Muscle layer of colon (tissue), 2 donors: Measurements from ENCODE around the gene APPBP2.
"Not testable (repeated sequence)": the region's sequence is repeated elsewhere in the genome, so short reads cannot be mapped to it uniquely, and the experiment has no call there.

Source experiments
- H3K27ac ChIP-seq: one replicate; pipeline ENCODE4 v1.7.0; 2013; ENCODE audit warnings: low read depth, mild to moderate bottlenecking, low read length, moderate library complexity
- H3K27me3 ChIP-seq, 2 donors: one replicate each; pipeline ENCODE4 v1.7.0; 2013; ENCODE audit warnings: low read length in 2 of 2, mild to moderate bottlenecking in 2 of 2; ENCODE audit not compliant: insufficient read depth in 2 of 2, control insufficient read depth in 1 of 2
- H3K36me3 ChIP-seq: one replicate; pipeline ENCODE4 v1.7.0; 2013; ENCODE audit warnings: mild to moderate bottlenecking, low read length; ENCODE audit not compliant: insufficient read depth
- H3K4me1 ChIP-seq: one replicate; pipeline ENCODE4 v1.7.0; 2013; ENCODE audit warnings: mild to moderate bottlenecking, low read length; ENCODE audit not compliant: insufficient read depth
- H3K4me3 ChIP-seq, 2 donors: one replicate each; pipeline ENCODE4 v1.7.0; 2013; ENCODE audit warnings: low read length in 2 of 2, low read depth in 1 of 2, mild to moderate bottlenecking in 1 of 2, moderate library complexity in 1 of 2
- H3K9ac ChIP-seq: one replicate; pipeline ENCODE4 v1.7.0; 2013; ENCODE audit warnings: low read length
- H3K9me3 ChIP-seq: one replicate; pipeline ENCODE4 v1.7.0; 2013; ENCODE audit warnings: mild to moderate bottlenecking, low read length
- donor health status: abdominal sarcoma.
- donor health status: Adenocarcinoma of cecum.

Gene APPBP2

GRCh38 chr17:60552255-60552654, 26.2 kb upstream of the APPBP2 start:
- H3K27me3 ChIP-seq, H3K4me1 ChIP-seq, H3K9ac ChIP-seq, H3K4me3 ChIP-seq, H3K36me3 ChIP-seq, H3K9me3 ChIP-seq, H3K27ac ChIP-seq: not testable (repeated sequence)

- H3K9ac ChIP-seq = no peak overlapping the region
- no peaks in the 10 kb centered on the region for H3K4me1 ChIP-seq
- no peaks in the 10 kb centered on the region for H3K36me3 ChIP-seq
- H3K4me3 ChIP-seq = no peak overlapping the region
- no peaks in the 10 kb centered on the region for H3K27me3 ChIP-seq
- no peaks in the 10 kb centered on the region for H3K9me3 ChIP-seq
- no peak overlapping the region for H3K27ac ChIP-seq
Measured at GRCh38 chr17:60548990-60549389, 22.9 kb upstream of the APPBP2 start.

DNA sequence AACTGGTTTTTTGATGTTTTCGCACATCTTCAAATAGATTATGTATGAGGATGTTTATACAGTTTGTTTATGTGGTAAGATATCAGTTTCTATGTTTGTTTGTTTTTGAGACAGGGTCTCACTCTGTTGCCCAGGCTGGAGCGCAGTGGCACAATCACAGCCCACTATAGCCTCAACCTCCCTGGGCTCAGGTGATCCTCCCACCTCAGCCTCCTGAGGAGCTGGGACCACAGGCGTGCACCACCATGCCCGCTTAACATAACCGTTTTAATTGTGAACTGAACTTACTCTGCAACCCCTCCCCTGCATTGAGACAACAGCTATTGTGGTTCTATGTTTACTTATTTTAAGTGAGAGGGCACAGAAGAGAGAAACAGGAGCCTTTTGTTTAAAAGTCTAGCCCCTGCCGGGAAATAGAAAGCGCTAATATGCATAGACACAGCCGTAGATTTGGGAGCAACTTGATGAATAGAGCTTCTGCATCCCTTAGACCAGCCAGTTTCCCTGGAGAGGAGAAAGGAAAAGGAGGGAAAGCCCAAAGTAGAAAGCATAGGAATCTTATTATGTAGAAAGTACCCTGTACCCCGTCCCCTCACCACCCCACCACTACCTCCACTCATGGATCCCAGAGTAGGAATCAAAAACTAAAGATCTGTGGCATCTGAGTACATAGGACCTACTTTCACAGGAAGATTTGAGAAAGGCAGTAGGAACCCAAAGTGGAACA, 19.6 kb upstream of the APPBP2 start:
- Histone ChIP-seq H3K4me1 (no peaks in the 10 kb centered on the region), H3K4me3 (no peak overlapping the region), H3K27me3 (no peaks in the 10 kb centered on the region), H3K9ac (no peak overlapping the region), H3K36me3 (no peaks in the 10 kb centered on the region), H3K27ac (no peak overlapping the region), H3K9me3 (no peaks in the 10 kb centered on the region)

- H3K9ac ChIP-seq = no peak overlapping the region
- H3K27ac ChIP-seq = no peak overlapping the region
- H3K36me3 ChIP-seq = no peaks in the 10 kb centered on the region
- no peaks in the 10 kb centered on the region for H3K9me3 ChIP-seq
- H3K4me1 ChIP-seq = no peaks in the 10 kb centered on the region
- H3K4me3 ChIP-seq = no peak overlapping the region
- no peaks in the 10 kb centered on the region for H3K27me3 ChIP-seq
Measured at GRCh38 chr17:60542071-60542470, 16.0 kb upstream of the APPBP2 start.

- no peak overlapping the region for H3K4me3 ChIP-seq
- no peaks in the 10 kb centered on the region for H3K36me3 ChIP-seq
- no peaks in the 10 kb centered on the region for H3K4me1 ChIP-seq
- no peaks in the 10 kb centered on the region for H3K27me3 ChIP-seq
- no peaks in the 10 kb centered on the region for H3K9me3 ChIP-seq
- H3K9ac ChIP-seq = no peak overlapping the region
- H3K27ac ChIP-seq = no peak overlapping the region
Measured at GRCh38 chr17:60540460-60540859, 14.4 kb upstream of the APPBP2 start.

- no peak overlapping the region for H3K4me3 ChIP-seq
- no peak overlapping the region for H3K27ac ChIP-seq
- no peaks in the 10 kb centered on the region for H3K4me1 ChIP-seq
- H3K36me3 ChIP-seq = no peaks in the 10 kb centered on the region
- H3K9ac ChIP-seq = no peak overlapping the region
- no peaks in the 10 kb centered on the region for H3K27me3 ChIP-seq
- H3K9me3 ChIP-seq = no peaks in the 10 kb centered on the region
Measured at GRCh38 chr17:60539807-60540206, 13.8 kb upstream of the APPBP2 start.

DNA sequence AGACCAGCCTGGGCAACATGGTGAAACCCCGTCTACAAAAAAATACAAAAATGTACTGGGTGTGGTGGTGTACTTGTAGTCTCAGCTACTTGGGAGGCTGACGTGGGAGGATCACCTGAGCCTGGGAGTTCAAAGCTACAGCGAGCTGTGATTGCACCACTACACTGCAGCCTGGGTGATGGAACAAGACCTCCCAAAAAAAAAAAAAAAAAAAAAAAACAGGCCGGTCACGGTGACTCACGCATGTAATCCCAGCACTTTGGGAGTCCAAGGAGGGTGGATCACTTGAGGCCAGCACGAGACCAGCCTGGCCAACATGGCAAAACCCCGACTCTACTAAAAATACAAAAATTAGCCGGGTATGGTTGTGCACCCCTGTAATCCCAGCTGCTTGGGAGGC, 12.7 kb upstream of the APPBP2 start:
- no peaks in the 10 kb centered on the region for H3K9me3 ChIP-seq
- no peak overlapping the region for H3K4me3 ChIP-seq
- H3K36me3 ChIP-seq = no peaks in the 10 kb centered on the region
- no peaks in the 10 kb centered on the region for H3K4me1 ChIP-seq
- no peak overlapping the region for H3K9ac ChIP-seq
- H3K27me3 ChIP-seq = no peaks in the 10 kb centered on the region
- H3K27ac ChIP-seq = no peak overlapping the region

- Histone ChIP-seq H3K36me3 (no peaks in the 10 kb centered on the region), H3K9me3 (no peaks in the 10 kb centered on the region), H3K27me3 (no peaks in the 10 kb centered on the region), H3K27ac (no peak overlapping the region), H3K4me3 (no peak overlapping the region), H3K9ac (no peak overlapping the region), H3K4me1 (no peaks in the 10 kb centered on the region)
Measured at GRCh38 chr17:60535382-60536279, 9.6 kb upstream of the APPBP2 start.

GRCh38 chr17:60534613-60535157, 8.6 kb upstream of the APPBP2 start:
- Histone ChIP-seq H3K27ac (no peak overlapping the region), H3K27me3 (no peaks in the 10 kb centered on the region), H3K9me3 (no peaks in the 10 kb centered on the region), H3K4me1 (no peaks in the 10 kb centered on the region), H3K4me3 (no peak overlapping the region), H3K9ac (no peak overlapping the region), H3K36me3 (no peaks in the 10 kb centered on the region)

DNA sequence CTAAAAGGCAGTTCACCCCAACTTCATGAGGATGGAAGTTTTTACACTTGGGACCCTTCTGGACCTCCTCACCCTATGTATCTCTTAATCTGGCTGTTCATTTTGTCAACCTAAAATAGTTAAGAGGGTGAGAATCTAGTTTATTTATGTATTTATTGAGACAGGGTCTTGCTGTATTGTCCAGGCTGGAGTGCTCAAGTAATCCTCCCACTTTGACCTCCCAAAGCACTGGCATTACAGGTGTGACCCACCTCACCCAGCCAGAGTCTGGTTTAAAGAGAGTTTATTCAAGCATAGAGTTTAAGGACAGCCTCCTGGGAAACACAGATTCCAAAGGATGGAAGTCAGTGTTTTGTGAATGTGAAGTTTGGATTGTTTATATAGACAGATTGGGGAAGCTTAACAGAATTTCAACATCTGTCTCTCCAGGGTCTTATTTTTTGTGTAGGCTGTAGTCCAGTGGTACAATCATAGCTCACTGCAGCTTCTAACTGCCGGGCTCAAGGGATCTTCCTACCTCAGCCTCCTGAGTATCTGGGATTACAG, 8.0 kb upstream of the APPBP2 start:
- H3K9me3 ChIP-seq = no peaks in the 10 kb centered on the region
- H3K27ac ChIP-seq = no peak overlapping the region
- no peaks in the 10 kb centered on the region for H3K36me3 ChIP-seq
- H3K4me3 ChIP-seq = no peak overlapping the region
- no peaks in the 10 kb centered on the region for H3K27me3 ChIP-seq
- H3K4me1 ChIP-seq = no peaks in the 10 kb centered on the region
- H3K9ac ChIP-seq = no peak overlapping the region

DNA sequence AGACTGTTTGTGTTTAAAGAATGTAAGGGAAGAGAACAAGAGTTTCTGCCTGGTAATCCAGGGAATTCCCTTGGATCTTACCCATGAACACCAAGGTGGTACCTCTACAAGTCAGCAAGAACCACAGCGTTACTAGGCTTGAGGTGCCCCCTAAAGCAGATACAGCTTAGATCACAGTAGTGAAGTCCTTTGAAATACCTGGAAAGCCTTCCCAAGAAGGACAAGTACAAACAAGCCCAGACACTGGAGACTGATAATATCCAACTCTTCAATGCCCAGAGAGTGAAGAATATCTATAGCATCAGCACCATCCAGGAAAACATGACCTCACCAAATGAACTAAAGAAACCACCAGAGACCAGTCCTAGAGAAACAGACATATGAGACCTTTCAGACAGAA, 3.8 kb upstream of the APPBP2 start:
- Histone ChIP-seq H3K9me3 (no peaks in the 10 kb centered on the region), H3K27me3 (no peaks in the 10 kb centered on the region), H3K36me3 (no peaks in the 10 kb centered on the region), H3K9ac (no peak overlapping the region), H3K27ac (no peak overlapping the region), H3K4me1 (peaks cover 5% of the 10 kb centered on the region), H3K4me3 (no peak overlapping the region)
